D721Med (cell line): ENCODE measurements around the gene SLC25A22.

ENCODE experiments used
- DNase-seq: peaks from one replicate; pipeline ENCODE4 v3.0.0; 2011; ENCODE audit warnings: low spot score; ENCODE audit not compliant: insufficient read length
- FAIRE-seq: peaks from 2 replicates; lab custom pipeline; 2011; peaks lifted over from hg19 to GRCh38; lab: Jason Lieb, UNC
- CTCF ChIP-seq: IDR thresholded peaks from 2 replicates; pipeline ENCODE4 v1.5.1; 2012; ENCODE audit warnings: mild to moderate bottlenecking, control low read depth; ENCODE audit not compliant: insufficient read depth; ENCODE audit errors: missing control alignments

The SLC25A22 gene

GRCh38 chr11:764322-765024 is 33.6 kb downstream of the SLC25A22 start:
- FAIRE-seq = no peak
- TF ChIP-seq CTCF = no peak
- no peak for DNase-seq

GRCh38 chr11:763549-764321 is 34.3 kb downstream of the SLC25A22 start:
- no peak for TF ChIP-seq CTCF
- no peak for DNase-seq
- no peak for FAIRE-seq

- TF ChIP-seq CTCF = no peak
- FAIRE-seq (no peak), DNase-seq (no peak)
Measured at GRCh38 chr11:763073-763463, 35.0 kb downstream of the SLC25A22 start.

- FAIRE-seq = no peak
- no peak for DNase-seq
- TF ChIP-seq CTCF = peak; percentile 38
Measured at GRCh38 chr11:762421-763072, 35.5 kb downstream of the SLC25A22 start.

GRCh38 chr11:761526-762108 is 36.5 kb downstream of the SLC25A22 start:
- FAIRE-seq = no peak

GRCh38 chr11:760236-760635 is 37.8 kb downstream of the SLC25A22 start:
- DNase-seq (no peak), FAIRE-seq (no peak)
- no peak for TF ChIP-seq CTCF

More at GRCh38 chr11:761526-762108, 36.5 kb downstream of the SLC25A22 start:
- TF ChIP-seq CTCF = no peak
- DNase-seq = no peak
